ENCODE data around the gene CD2BP2. TPM values are rescaled to one million over a fixed set of nuclear protein-coding genes. Genes with fewer than 3 reads are reported as not detected.
A peak's percentile ranks its signal among the peaks of the same experiment; 100 is the strongest.

CD2BP2 gene
- total and polyA plus RNA-seq, 2 of the 13 experiments (the other 11 are each of a cell fraction or from before 2014, with no cell fraction given) = 24.9 to 54.6 TPM

DNA sequence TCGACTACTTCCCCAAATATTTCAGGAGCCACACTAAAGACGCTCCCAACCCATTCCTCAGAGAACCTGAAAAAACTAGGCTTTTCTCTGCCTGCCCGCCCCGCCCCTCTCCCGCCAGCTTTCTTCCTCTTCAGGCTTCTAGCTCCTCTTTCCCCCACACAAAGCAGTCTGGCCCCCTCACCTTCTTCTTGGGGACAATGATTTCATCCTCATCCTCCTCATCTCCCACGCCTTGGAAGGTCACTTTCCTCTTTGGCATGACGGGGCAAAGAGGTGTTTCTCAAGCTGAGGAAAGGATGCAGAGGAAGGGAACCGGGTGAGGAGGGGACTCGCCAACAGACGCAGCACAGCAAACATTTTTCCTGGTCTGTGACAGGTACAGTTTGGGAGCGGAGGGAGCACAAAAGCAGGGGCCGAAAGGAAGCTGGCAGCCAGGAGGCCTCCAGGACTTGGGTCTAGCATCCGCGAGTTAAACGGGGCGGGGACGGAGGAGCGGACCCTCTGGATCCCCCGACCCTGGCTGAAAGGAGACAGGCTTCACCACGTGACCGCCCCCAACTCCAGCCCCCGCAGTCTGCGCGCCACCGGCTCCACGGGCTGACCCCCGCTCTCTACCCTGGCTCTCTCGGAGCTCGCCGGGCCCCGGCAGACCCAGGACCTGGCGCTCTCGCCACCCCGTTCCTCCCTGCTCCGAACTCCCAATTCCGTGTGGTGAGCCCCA, 525 bp downstream of the CD2BP2 start (continued):
- TF ChIP-seq, protein P1, sequence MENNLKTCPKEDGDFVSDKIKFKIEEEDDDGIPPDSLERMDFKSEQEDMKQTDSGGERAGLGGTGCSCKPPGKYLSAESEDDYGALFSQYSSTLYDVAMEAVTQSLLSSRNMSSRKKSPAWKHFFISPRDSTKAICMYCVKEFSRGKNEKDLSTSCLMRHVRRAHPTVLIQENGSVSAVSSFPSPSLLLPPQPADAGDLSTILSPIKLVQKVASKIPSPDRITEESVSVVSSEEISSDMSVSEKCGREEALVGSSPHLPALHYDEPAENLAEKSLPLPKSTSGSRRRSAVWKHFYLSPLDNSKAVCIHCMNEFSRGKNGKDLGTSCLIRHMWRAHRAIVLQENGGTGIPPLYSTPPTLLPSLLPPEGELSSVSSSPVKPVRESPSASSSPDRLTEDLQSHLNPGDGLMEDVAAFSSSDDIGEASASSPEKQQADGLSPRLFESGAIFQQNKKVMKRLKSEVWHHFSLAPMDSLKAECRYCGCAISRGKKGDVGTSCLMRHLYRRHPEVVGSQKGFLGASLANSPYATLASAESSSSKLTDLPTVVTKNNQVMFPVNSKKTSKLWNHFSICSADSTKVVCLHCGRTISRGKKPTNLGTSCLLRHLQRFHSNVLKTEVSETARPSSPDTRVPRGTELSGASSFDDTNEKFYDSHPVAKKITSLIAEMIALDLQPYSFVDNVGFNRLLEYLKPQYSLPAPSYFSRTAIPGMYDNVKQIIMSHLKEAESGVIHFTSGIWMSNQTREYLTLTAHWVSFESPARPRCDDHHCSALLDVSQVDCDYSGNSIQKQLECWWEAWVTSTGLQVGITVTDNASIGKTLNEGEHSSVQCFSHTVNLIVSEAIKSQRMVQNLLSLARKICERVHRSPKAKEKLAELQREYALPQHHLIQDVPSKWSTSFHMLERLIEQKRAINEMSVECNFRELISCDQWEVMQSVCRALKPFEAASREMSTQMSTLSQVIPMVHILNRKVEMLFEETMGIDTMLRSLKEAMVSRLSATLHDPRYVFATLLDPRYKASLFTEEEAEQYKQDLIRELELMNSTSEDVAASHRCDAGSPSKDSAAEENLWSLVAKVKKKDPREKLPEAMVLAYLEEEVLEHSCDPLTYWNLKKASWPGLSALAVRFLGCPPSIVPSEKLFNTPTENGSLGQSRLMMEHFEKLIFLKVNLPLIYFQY (CRISPR knock-in tag; IDR thresholded peaks at IDR 0.05; ENCODE audit: borderline replicate concordance) = peak; percentile 5; the same call in 1 of the 2 replicates
- TF ChIP-seq KDM6A (CRISPR knock-in tag; IDR thresholded peaks at IDR 0.05; ENCODE audit: low read depth) (no peak), ZNF598 (CRISPR knock-in tag; IDR thresholded peaks at IDR 0.05; ENCODE audit: borderline replicate concordance) (0 out of 2 replicates have a peak, but pooled peaks have one; percentile 19), ZNF768 (CRISPR knock-in tag; IDR thresholded peaks at IDR 0.05) (peak; percentile 23; the same call in 1 of the 2 replicates), GATAD2A (CRISPR knock-in tag; IDR thresholded peaks at IDR 0.05) (no peak), ZNF773 (CRISPR knock-in tag; IDR thresholded peaks at IDR 0.05; ENCODE audit: borderline replicate concordance) (no peak; the same call in 1 of the 2 replicates), ZNF12 (CRISPR knock-in tag; IDR thresholded peaks at IDR 0.05) (no peak), TBL1XR1 (IDR thresholded peaks at IDR 0.05; ENCODE audit: borderline replicate concordance, low read length, partially characterized antibody) (no peak), ZNF883 (CRISPR knock-in tag; IDR thresholded peaks at IDR 0.05; ENCODE audit: not compliant biosample characterization) (no peak), KLF9 (CRISPR knock-in tag; IDR thresholded peaks at IDR 0.05; ENCODE audit: low read depth) (no peak), ZNF563 (CRISPR knock-in tag; IDR thresholded peaks at IDR 0.05) (peak; percentile 61; the same call in 1 of the 2 replicates), SNAI1 (CRISPR knock-in tag; IDR thresholded peaks at IDR 0.05; ENCODE audit: borderline replicate concordance) (peak; percentile 15; the same call in 1 of the 2 replicates)
- TF ChIP-seq, protein P2, sequence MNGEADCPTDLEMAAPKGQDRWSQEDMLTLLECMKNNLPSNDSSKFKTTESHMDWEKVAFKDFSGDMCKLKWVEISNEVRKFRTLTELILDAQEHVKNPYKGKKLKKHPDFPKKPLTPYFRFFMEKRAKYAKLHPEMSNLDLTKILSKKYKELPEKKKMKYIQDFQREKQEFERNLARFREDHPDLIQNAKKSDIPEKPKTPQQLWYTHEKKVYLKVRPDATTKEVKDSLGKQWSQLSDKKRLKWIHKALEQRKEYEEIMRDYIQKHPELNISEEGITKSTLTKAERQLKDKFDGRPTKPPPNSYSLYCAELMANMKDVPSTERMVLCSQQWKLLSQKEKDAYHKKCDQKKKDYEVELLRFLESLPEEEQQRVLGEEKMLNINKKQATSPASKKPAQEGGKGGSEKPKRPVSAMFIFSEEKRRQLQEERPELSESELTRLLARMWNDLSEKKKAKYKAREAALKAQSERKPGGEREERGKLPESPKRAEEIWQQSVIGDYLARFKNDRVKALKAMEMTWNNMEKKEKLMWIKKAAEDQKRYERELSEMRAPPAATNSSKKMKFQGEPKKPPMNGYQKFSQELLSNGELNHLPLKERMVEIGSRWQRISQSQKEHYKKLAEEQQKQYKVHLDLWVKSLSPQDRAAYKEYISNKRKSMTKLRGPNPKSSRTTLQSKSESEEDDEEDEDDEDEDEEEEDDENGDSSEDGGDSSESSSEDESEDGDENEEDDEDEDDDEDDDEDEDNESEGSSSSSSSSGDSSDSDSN (CRISPR knock-in tag; IDR thresholded peaks at IDR 0.05) = peak; percentile 40; the same call in 1 of the 2 replicates
- TF ChIP-seq, protein P3, sequence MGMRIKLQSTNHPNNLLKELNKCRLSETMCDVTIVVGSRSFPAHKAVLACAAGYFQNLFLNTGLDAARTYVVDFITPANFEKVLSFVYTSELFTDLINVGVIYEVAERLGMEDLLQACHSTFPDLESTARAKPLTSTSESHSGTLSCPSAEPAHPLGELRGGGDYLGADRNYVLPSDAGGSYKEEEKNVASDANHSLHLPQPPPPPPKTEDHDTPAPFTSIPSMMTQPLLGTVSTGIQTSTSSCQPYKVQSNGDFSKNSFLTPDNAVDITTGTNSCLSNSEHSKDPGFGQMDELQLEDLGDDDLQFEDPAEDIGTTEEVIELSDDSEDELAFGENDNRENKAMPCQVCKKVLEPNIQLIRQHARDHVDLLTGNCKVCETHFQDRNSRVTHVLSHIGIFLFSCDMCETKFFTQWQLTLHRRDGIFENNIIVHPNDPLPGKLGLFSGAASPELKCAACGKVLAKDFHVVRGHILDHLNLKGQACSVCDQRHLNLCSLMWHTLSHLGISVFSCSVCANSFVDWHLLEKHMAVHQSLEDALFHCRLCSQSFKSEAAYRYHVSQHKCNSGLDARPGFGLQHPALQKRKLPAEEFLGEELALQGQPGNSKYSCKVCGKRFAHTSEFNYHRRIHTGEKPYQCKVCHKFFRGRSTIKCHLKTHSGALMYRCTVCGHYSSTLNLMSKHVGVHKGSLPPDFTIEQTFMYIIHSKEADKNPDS (CRISPR knock-in tag; IDR thresholded peaks at IDR 0.05) = no peak
- TF ChIP-seq, protein P4, sequence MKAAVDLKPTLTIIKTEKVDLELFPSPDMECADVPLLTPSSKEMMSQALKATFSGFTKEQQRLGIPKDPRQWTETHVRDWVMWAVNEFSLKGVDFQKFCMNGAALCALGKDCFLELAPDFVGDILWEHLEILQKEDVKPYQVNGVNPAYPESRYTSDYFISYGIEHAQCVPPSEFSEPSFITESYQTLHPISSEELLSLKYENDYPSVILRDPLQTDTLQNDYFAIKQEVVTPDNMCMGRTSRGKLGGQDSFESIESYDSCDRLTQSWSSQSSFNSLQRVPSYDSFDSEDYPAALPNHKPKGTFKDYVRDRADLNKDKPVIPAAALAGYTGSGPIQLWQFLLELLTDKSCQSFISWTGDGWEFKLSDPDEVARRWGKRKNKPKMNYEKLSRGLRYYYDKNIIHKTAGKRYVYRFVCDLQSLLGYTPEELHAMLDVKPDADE (CRISPR knock-in tag; IDR thresholded peaks at IDR 0.05) = no peak
- TF ChIP-seq, protein P5, sequence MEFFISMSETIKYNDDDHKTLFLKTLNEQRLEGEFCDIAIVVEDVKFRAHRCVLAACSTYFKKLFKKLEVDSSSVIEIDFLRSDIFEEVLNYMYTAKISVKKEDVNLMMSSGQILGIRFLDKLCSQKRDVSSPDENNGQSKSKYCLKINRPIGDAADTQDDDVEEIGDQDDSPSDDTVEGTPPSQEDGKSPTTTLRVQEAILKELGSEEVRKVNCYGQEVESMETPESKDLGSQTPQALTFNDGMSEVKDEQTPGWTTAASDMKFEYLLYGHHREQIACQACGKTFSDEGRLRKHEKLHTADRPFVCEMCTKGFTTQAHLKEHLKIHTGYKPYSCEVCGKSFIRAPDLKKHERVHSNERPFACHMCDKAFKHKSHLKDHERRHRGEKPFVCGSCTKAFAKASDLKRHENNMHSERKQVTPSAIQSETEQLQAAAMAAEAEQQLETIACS (CRISPR knock-in tag; IDR thresholded peaks at IDR 0.05) = no peak
- TF ChIP-seq, protein P6, sequence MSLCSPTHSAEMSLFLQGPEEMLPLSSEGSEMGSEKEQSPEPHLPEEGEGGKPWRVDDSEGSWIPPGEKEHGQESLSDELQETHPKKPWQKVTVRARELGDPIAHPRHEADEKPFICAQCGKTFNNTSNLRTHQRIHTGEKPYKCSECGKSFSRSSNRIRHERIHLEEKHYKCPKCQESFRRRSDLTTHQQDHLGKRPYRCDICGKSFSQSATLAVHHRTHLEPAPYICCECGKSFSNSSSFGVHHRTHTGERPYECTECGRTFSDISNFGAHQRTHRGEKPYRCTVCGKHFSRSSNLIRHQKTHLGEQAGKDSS (CRISPR knock-in tag; IDR thresholded peaks at IDR 0.05; ENCODE audit: borderline replicate concordance, low read depth) = 0 out of 2 replicates have a peak, but pooled peaks have one; percentile 13
